Osteocyte (in vitro differentiated cells): ENCODE results near the gene MTUS2. TPM values are rescaled to one million over a fixed set of nuclear protein-coding genes. Genes with fewer than 3 reads are reported as not detected.

Source experiments
- DNase-seq: peaks from one replicate; pipeline ENCODE4 v3.0.0; 2021; ENCODE audit warnings: mixed read lengths; ENCODE audit not compliant: unreplicated experiment; ENCODE audit errors: extremely low spot score
- H3K27ac Mint-ChIP-seq: one replicate; pipeline ENCODE4 v1.8.0; 2021; ENCODE audit warnings: mild to moderate bottlenecking, mixed read lengths; ENCODE audit not compliant: unreplicated experiment
- H3K27me3 Mint-ChIP-seq: one replicate; pipeline ENCODE4 v1.8.0; 2021; ENCODE audit warnings: mixed read lengths; ENCODE audit not compliant: unreplicated experiment
- H3K36me3 Mint-ChIP-seq: one replicate; pipeline ENCODE4 v1.8.0; 2021; ENCODE audit warnings: mixed read lengths; ENCODE audit not compliant: unreplicated experiment
- H3K4me1 Mint-ChIP-seq: one replicate; pipeline ENCODE4 v1.8.0; 2021; ENCODE audit warnings: mixed read lengths; ENCODE audit not compliant: unreplicated experiment
- H3K4me3 Mint-ChIP-seq: one replicate; pipeline ENCODE4 v1.8.0; 2021; ENCODE audit warnings: mild to moderate bottlenecking, moderate library complexity, mixed read lengths; ENCODE audit not compliant: unreplicated experiment
- H3K9me3 Mint-ChIP-seq: one replicate; pipeline ENCODE4 v1.8.0; 2021; ENCODE audit warnings: mixed read lengths; ENCODE audit not compliant: unreplicated experiment
- total RNA-seq: library from RNA; stranded (reverse); gene quantifications from 2 replicates; pipeline ENCODE4 v1.2.1, GENCODE V29; 2021
- TF ChIP-seq, protein P1 (sequence below): fragments of 200-600 bp; sonication (generic); IDR thresholded peaks from 2 replicates; pipeline ENCODE4 v1.5.0; 2021; ENCODE audit warnings: antibody characterized with exemption, mild to moderate bottlenecking, moderate library complexity

MTUS2 gene
- total RNA-seq, 1 donor from 2014 or later, result 0.05 TPM

DNA sequence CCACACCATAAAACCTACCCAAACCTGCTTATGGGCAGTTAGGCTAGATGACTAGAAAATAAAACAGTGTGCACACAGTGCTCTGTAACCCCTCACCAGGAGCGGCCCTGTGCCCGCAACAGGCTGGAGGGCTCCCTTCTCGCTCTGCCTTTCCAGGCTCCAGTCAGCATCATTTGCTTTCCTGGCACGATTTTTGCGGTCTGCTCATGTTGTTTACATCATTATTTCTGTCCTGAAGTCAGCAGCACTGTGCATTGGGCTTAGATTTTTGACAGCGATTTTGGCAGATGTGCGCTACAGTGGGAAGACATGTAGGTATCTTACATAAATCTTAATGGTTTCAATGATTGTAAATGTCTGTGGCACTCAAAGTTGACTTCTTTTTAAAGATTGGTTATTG is 344.0 kb downstream of the MTUS2 start:
- Mint-ChIP-seq H3K4me3 (no peak overlapping the region), H3K36me3 (no peaks in the 10 kb centered on the region), H3K4me1 (no peaks in the 10 kb centered on the region), H3K27ac (no peak overlapping the region), H3K27me3 (no peaks in the 10 kb centered on the region), H3K9me3 (no peaks in the 10 kb centered on the region)
- TF ChIP-seq, protein P1, sequence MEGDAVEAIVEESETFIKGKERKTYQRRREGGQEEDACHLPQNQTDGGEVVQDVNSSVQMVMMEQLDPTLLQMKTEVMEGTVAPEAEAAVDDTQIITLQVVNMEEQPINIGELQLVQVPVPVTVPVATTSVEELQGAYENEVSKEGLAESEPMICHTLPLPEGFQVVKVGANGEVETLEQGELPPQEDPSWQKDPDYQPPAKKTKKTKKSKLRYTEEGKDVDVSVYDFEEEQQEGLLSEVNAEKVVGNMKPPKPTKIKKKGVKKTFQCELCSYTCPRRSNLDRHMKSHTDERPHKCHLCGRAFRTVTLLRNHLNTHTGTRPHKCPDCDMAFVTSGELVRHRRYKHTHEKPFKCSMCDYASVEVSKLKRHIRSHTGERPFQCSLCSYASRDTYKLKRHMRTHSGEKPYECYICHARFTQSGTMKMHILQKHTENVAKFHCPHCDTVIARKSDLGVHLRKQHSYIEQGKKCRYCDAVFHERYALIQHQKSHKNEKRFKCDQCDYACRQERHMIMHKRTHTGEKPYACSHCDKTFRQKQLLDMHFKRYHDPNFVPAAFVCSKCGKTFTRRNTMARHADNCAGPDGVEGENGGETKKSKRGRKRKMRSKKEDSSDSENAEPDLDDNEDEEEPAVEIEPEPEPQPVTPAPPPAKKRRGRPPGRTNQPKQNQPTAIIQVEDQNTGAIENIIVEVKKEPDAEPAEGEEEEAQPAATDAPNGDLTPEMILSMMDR, result no peak
- no peak for DNase-seq

DNA sequence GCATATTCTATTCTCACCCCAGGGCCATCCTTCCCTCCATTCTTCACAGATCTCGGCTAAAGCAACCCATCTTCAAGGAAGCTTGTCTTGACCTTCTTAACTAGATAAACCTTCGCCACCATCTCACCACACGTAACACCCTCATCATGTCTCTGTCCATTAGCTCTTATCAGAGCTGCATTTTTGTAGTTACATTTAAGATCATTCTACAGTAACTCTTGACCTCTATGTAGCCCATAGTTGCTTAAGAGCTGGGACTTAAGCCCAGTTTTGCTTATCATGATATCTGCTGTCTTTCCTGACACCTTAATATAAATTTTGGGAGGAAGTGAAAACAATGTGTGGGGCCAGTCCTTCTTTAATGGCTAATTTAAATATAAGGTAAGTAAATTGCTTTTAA is 345.1 kb downstream of the MTUS2 start:
- TF ChIP-seq, protein P1, result no peak
- DNase-seq, result no peak
- no peaks in the 10 kb centered on the region for H3K4me1 Mint-ChIP-seq
- H3K27ac Mint-ChIP-seq, result no peak overlapping the region
- H3K36me3 Mint-ChIP-seq, result no peaks in the 10 kb centered on the region
- no peaks in the 10 kb centered on the region for H3K27me3 Mint-ChIP-seq
- H3K4me3 Mint-ChIP-seq, result no peak overlapping the region
- H3K9me3 Mint-ChIP-seq, result no peaks in the 10 kb centered on the region

DNA sequence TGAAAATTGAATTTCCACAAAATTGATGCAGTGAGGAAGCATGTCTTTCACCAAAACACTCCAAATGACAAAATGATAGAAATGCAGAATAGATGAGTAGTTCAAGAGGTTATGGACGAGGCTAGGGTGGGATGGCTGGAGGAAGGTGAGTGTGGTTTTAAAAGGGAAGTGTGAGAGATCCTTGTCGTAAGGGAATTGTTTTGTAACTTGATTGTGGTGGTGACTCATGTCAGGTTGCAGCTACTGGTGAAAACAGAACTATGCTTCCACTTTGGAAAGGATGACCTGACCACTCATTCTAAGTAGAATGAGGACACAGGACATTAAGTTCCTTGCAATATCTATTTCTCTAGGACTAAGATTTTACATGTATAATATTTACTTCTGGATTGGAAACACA is 345.7 kb downstream of the MTUS2 start:
- Mint-ChIP-seq H3K4me3 (no peak overlapping the region), H3K9me3 (no peaks in the 10 kb centered on the region), H3K27ac (no peak overlapping the region), H3K36me3 (no peaks in the 10 kb centered on the region), H3K4me1 (no peaks in the 10 kb centered on the region), H3K27me3 (no peaks in the 10 kb centered on the region)
- no peak for DNase-seq
- TF ChIP-seq, protein P1, result no peak

DNA sequence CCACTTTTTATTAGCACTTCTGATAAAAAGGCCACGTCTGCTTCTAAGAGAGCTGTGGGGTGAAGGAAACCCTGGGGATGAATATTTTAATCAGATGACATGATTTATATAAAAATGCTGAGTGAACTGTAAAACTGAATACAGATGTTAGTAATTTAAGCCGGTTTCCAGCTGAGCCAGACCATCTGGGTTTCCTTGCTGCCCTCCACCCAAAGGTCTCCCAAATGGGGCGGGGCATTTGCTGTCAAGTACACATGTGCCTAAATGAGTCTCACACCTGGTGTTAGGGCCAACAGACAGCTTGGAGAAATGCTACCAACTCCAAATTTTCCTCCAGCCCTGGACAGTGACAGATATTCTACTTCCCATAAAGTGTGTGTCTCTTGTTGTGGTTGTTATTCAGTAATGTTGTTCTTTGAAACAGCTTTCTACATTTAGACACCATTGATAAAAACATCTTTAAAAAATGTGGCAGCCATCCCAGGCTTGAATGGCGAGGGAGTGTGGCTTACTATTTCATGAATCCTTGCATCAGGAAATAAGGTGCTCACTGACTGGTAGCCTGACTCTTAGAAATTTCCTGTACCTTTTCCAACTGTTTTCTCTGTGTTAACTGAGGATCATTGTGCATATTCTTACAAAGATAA is 350.4 kb downstream of the MTUS2 start:
- no peaks in the 10 kb centered on the region for H3K9me3 Mint-ChIP-seq

DNA sequence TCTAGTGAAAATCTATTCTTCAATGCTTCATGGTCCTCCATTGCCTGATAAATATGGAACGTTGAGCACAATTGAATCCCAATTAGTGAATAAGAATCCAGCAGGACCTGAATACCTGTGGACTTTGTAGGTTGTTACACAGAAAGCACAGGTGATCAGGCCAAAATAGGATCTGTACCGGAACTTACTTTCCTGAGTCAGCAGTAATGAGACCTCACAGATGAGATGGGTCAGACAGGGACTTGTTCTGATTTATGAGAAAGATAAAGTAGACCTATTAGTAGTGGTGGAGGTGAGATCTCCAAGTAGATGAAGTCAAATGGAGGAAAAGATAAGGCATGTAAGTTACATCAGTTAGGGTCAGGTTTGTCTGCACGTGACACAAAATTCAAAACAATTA is 351.1 kb downstream of the MTUS2 start:
- H3K36me3 Mint-ChIP-seq, result no peaks in the 10 kb centered on the region
- no peak for DNase-seq

More for the DNA sequence above, 350.4 kb downstream of the MTUS2 start:
- Mint-ChIP-seq H3K4me3 (no peak overlapping the region), H3K27me3 (no peaks in the 10 kb centered on the region), H3K4me1 (no peaks in the 10 kb centered on the region), H3K27ac (no peak overlapping the region), H3K36me3 (no peaks in the 10 kb centered on the region)
- DNase-seq, result no peak
- TF ChIP-seq, protein P1, result no peak

More for the DNA sequence above, 351.1 kb downstream of the MTUS2 start:
- Mint-ChIP-seq H3K27me3 (no peaks in the 10 kb centered on the region), H3K27ac (no peak overlapping the region), H3K4me1 (no peaks in the 10 kb centered on the region), H3K9me3 (no peaks in the 10 kb centered on the region), H3K4me3 (no peak overlapping the region)
- TF ChIP-seq, protein P1, result no peak
